NCI-H146 (cell line): ENCODE data around the gene CIZ1.
A peak's percentile ranks its signal among the peaks of the same experiment; 100 is the strongest.
"Not testable (repeated sequence)": the region's sequence is repeated elsewhere in the genome, so short reads cannot be mapped to it uniquely, and the experiment has no call there.

Experiments
- DNase-seq: peaks from one replicate; lab custom pipeline; 2025; lab: John Stamatoyannopoulos, UW

The CIZ1 gene

GRCh38 chr9:128145536-128145935 is 45.8 kb downstream of the CIZ1 start:
- DNase-seq: no peak

GRCh38 chr9:128144239-128145181 is 46.9 kb downstream of the CIZ1 start:
- DNase-seq: no peak

- no peak for DNase-seq
These were observed 47.7 kb downstream of the CIZ1 start for GRCh38 chr9:128143525-128144238.

- DNase-seq: no peak
These were observed 48.8 kb downstream of the CIZ1 start for GRCh38 chr9:128142596-128142995.

GRCh38 chr9:128142061-128142460 is 49.3 kb downstream of the CIZ1 start:
- DNase-seq: no peak

- DNase-seq: no peak
These were observed 49.8 kb downstream of the CIZ1 start for GRCh38 chr9:128141604-128142003.

GRCh38 chr9:128139621-128140020 is 51.8 kb downstream of the CIZ1 start:
- DNase-seq: no peak

- DNase-seq: no peak
These were observed 53.4 kb downstream of the CIZ1 start for GRCh38 chr9:128138001-128138400.

- no peak for DNase-seq
These were observed 54.3 kb downstream of the CIZ1 start for GRCh38 chr9:128136816-128137793.

- DNase-seq: not testable (repeated sequence)
These were observed 55.8 kb downstream of the CIZ1 start for GRCh38 chr9:128135561-128135960.

- DNase-seq: not testable (repeated sequence)
These were observed 59.2 kb downstream of the CIZ1 start for GRCh38 chr9:128132139-128132538.

- not testable (repeated sequence) for DNase-seq
These were observed 60.0 kb downstream of the CIZ1 start for GRCh38 chr9:128131346-128131745.

- not testable (repeated sequence) for DNase-seq
These were observed 60.7 kb downstream of the CIZ1 start for GRCh38 chr9:128130651-128131050.

GRCh38 chr9:128129976-128130590 is 61.3 kb downstream of the CIZ1 start:
- not testable (repeated sequence) for DNase-seq

GRCh38 chr9:128128836-128129590 is 62.4 kb downstream of the CIZ1 start:
- DNase-seq: no peak

- peak; percentile 83 for DNase-seq
These were observed 63.2 kb downstream of the CIZ1 start for GRCh38 chr9:128127990-128128835.

GRCh38 chr9:128127568-128127989 is 63.8 kb downstream of the CIZ1 start, which contains the start of gene PTGES2:
Gene PTGES2, minus strand, starts transcription at chr9:128127729. Its CDS starts 12 bp downstream, at chr9:128127717.
- DNase-seq: peak; percentile 76

GRCh38 chr9:128125580-128126354 is 65.6 kb downstream of the CIZ1 start:
- DNase-seq: no peak
